HepG2 (cell line): ENCODE results near the gene IL36A. TPM values are rescaled to one million over a fixed set of nuclear protein-coding genes. Genes with fewer than 3 reads are reported as not detected.

Experiments
- ATAC-seq: fragments of 200-7000 bp; cut with Tn5 transposase; 3 replicates; pipeline ENCODE4 v1.9.1; 2020; ENCODE audit warnings: mild to moderate bottlenecking, moderate library complexity
- BruUV-seq: library from RNA; stranded (reverse); fragments of 400-500 nt; replicated peaks from 2 replicates; lab custom pipeline; 2021; lab: Mats Ljungman, UMichigan
- CTCF ChIA-PET: fragments of 300-600 bp; formaldehyde crosslinking; extraction: SDS; loops from one replicate; lab custom pipeline; 2021; ENCODE audit warnings: low total read pairs, inconsistent platforms, low intra/inter-chr PET ratio; lab: Yijun Ruan, JAX
- POLR2A ChIA-PET: fragments of 350-600 bp; sonication (Branson Sonifier 250); formaldehyde crosslinking; loops from one replicate; lab custom pipeline; 2020; ENCODE audit warnings: antibody characterized with exemption, inconsistent platforms; lab: Yijun Ruan, JAX
- DNase-seq: peaks from one replicate; pipeline ENCODE4 v3.0.0-alpha.2; 2015; ENCODE audit warnings: low spot score
- FAIRE-seq: peaks from 3 replicates; lab custom pipeline; 2011; peaks lifted over from hg19 to GRCh38; lab: Jason Lieb, UNC
- H2AFZ ChIP-seq: one replicate; pipeline ENCODE4 v1.6.1; 2011; ENCODE audit warnings: low read length, inconsistent platforms
- H3K27ac ChIP-seq: fragments of 300-600 bp; 3 replicates; pipeline ENCODE4 v1.8.0; 2011; ENCODE audit warnings: mixed run types, mild to moderate bottlenecking, mixed read lengths, low read length, inconsistent platforms; ENCODE audit not compliant: insufficient read depth; ENCODE audit errors: extremely low read length
- H3K27me3 ChIP-seq, 2 experiments: fragments of 200-600 bp in 1 of 2; 2 replicates in 1 of 2; 3 replicates in 1 of 2; pipeline versions ENCODE4 v1.6.0 to v1.8.0; 2011; ENCODE audit warnings: low read length in 2 of 2, mild to moderate bottlenecking in 2 of 2, moderate library complexity in 2 of 2, inconsistent platforms in 1 of 2; ENCODE audit not compliant: insufficient read depth in 2 of 2, control insufficient read depth in 1 of 2
- H3K36me3 ChIP-seq, 2 experiments: fragments of 200-600 bp in 1 of 2; replicated peaks in 1 of 2; 2 replicates in 1 of 2; 3 replicates in 1 of 2; pipeline versions ENCODE4 v1.5.1 to v1.8.0; 2011; ENCODE audit warnings: low read length in 2 of 2, inconsistent platforms in 1 of 2; ENCODE audit not compliant: insufficient read depth in 2 of 2, control insufficient read depth in 1 of 2
- H3K4me1 ChIP-seq: 2 replicates; pipeline ENCODE4 v1.5.1; 2012; ENCODE audit warnings: low read length, inconsistent platforms; ENCODE audit not compliant: insufficient read depth
- H3K4me2 ChIP-seq: 2 replicates; pipeline ENCODE4 v1.6.0; 2011; ENCODE audit warnings: low read depth, low read length, inconsistent platforms
- H3K4me3 ChIP-seq, 3 experiments: fragments of 200-600 bp in 1 of 3; sonication (generic), shearing (Covaris generic) in 1 of 3; replicated peaks in 1 of 3; 2 replicates each; pipeline ENCODE4 v1.5.1; 2011 to 2016; ENCODE audit warnings: low read length in 3 of 3, inconsistent platforms in 2 of 3, low read depth in 2 of 3, mild to moderate bottlenecking in 2 of 3, control low read depth in 1 of 3, mixed read lengths in 1 of 3; ENCODE audit not compliant: insufficient read depth in 1 of 3
- H3K79me2 ChIP-seq: one replicate; pipeline ENCODE4 v1.6.1; 2011; ENCODE audit warnings: low read length, inconsistent platforms; ENCODE audit not compliant: insufficient read depth
- H3K9ac ChIP-seq: 2 replicates; pipeline ENCODE4 v1.6.0; 2011; ENCODE audit warnings: mild to moderate bottlenecking, low read depth, low read length, inconsistent platforms; ENCODE audit not compliant: insufficient read depth
- H3K9me3 ChIP-seq: 2 replicates; pipeline ENCODE4 v1.5.1; 2012; ENCODE audit warnings: mild to moderate bottlenecking, low read length
- H4K20me1 ChIP-seq: 2 replicates; pipeline ENCODE4 v1.6.0; 2011; ENCODE audit warnings: inconsistent platforms, mild to moderate bottlenecking, low read length, moderate library complexity; ENCODE audit not compliant: insufficient read depth
- AGO2 ChIP-seq: fragments of 200-400 bp; formaldehyde crosslinking; optimal IDR thresholded peaks from 2 replicates; pipeline ENCODE3; 2017; ENCODE audit warnings: mild to moderate bottlenecking, low read depth, low read length, moderate library complexity
- CREB1 ChIP-seq, 2 experiments: fragments of 450-650 bp in 1 of 2; IDR thresholded peaks; 2 replicates each; pipeline ENCODE4 v1.6.1; 2016 to 2017; ENCODE audit warnings: control low read depth in 1 of 2, mild to moderate bottlenecking in 1 of 2, missing compliant biosample characterization in 1 of 2, missing genetic modification characterization in 1 of 2
- GTF3A ChIP-seq: sonication (generic); formaldehyde crosslinking; conservative IDR thresholded peaks from 2 replicates; pipeline ENCODE4 v1.4.0; 2020; ENCODE audit warnings: mild to moderate bottlenecking, missing genetic modification reagents
- NFE2 ChIP-seq: sonication (generic); formaldehyde crosslinking; IDR thresholded peaks from 2 replicates; pipeline ENCODE4 v1.4.0; 2020; ENCODE audit warnings: missing genetic modification reagents
- SP1 ChIP-seq, 2 experiments: fragments of 450-650 bp in 1 of 2; sonication (generic) in 1 of 2; formaldehyde crosslinking in 1 of 2; IDR thresholded peaks; 2 replicates each; pipeline versions ENCODE4 v1.4.0 to v1.6.1; 2016 to 2020; ENCODE audit warnings: missing genetic modification reagents in 1 of 2
- ZNF687 ChIP-seq: sonication (generic); formaldehyde crosslinking; IDR thresholded peaks from 2 replicates; pipeline ENCODE4 v1.5.1; 2020; ENCODE audit warnings: mild to moderate bottlenecking, missing genetic modification reagents, moderate library complexity
- WGBS: methylation state at CpG from one replicate; pipeline ENCODE4 v1.1.6; 2017; ENCODE audit warnings: low lambda C conversion rate; 5-methylcytosine and 5-hydroxymethylcytosine counted together
- in situ Hi-C: cut with HindIII; loops from 2 replicates; pipeline ENCODE4 v1.10.0; 2017; ENCODE audit warnings: low pct_unique_long_range_greater_than_20kb; ENCODE audit not compliant: extremely low pct_ligation_motif_present
- intact Hi-C: fragments of 100-400 bp; cut with micrococcal nuclease; formaldehyde crosslinking; loops from one replicate; pipeline ENCODE4 v1.10.0; 2022; ENCODE audit not compliant: unreplicated experiment
- polyA plus RNA-seq, 8 experiments: library from polyadenylated mRNA; depleted of rRNA in 3 of 8; stranded (reverse) in 7 of 8; unstranded in 1 of 8; fragments of >200 nt; fragmentation: Illumina TruSeq in 4 of 8; extraction: Trizol in 4 of 8; gene quantifications; 2 replicates each; pipeline versions ENCODE4 v1.2.1 to v1.2.3, GENCODE V29; 2011 to 2016; ENCODE audit warnings: low read depth in 4 of 8, missing spikeins in 1 of 8, mixed read lengths in 1 of 8; ENCODE audit not compliant: insufficient read depth in 1 of 8
- total RNA-seq, 5 experiments: library from RNA; depleted of rRNA; stranded (reverse); fragments of >200 nt; fragmentation: Illumina TruSeq; extraction: Trizol; gene quantifications; 2 replicates each; pipeline ENCODE4 v1.2.3, GENCODE V29; 2016; ENCODE audit warnings: low read depth in 1 of 5

The IL36A gene
- total and polyA plus RNA-seq, 2 of the 13 experiments (the other 11 are each of a cell fraction or from before 2014, with no cell fraction given) = not detected

- TF ChIP-seq NFE2 (CRISPR knock-in tag) (no peak), AGO2 (no peak), CREB1 (IDR thresholded peaks at IDR 0.05) (no peak), CREB1 (CRISPR knock-in tag; IDR thresholded peaks at IDR 0.05) (no peak), GTF3A (CRISPR knock-in tag) (no peak)
- TF ChIP-seq, all 625 proteins: peak for 0
- peaks cover 0 to 6% of the 10 kb centered on the region in 2 experiments; a peak in 1 of 5 replicates for H3K27me3 ChIP-seq
- DNase-seq (no peak), FAIRE-seq (no peak), ATAC-seq (no peak)
- no peak overlapping the region for H3K4me2 ChIP-seq
- BruUV-seq = no TSS peak
- WGBS = 72% methylated on average over 5 of the region's 5 CpGs
- no peak overlapping the region for H3K9ac ChIP-seq
- intact Hi-C loops (no loop called here), in situ Hi-C loops (no loop called here)
- CTCF ChIA-PET = no interaction called here
- no peak overlapping the region for H2AFZ ChIP-seq
- H4K20me1 ChIP-seq = no peaks in the 10 kb centered on the region
- no peaks in the 10 kb centered on the region for H3K79me2 ChIP-seq
- no peaks in the 10 kb centered on the region for H3K9me3 ChIP-seq
- H3K27ac ChIP-seq = no peak overlapping the region
- POLR2A ChIA-PET = no interaction called here
- no peaks in the 10 kb centered on the region for H3K4me1 ChIP-seq
- no peaks in the 10 kb centered on the region for H3K36me3 ChIP-seq
- H3K4me3 ChIP-seq = no peak overlapping the region
Observed at GRCh38 chr2:112985090-112985489, 20.2 kb upstream of the IL36A start.

GRCh38 chr2:112989611-112990010, 15.6 kb upstream of the IL36A start:
- ATAC-seq (no peak), FAIRE-seq (no peak), DNase-seq (no peak)
- H3K27me3 ChIP-seq = no peaks in the 10 kb centered on the region
- intact Hi-C loops = no loop called here
- no peaks in the 10 kb centered on the region for H3K79me2 ChIP-seq
- no peak overlapping the region for H3K4me2 ChIP-seq
- H2AFZ ChIP-seq = no peak overlapping the region
- H3K36me3 ChIP-seq = no peaks in the 10 kb centered on the region
- BruUV-seq = no TSS peak
- H3K9me3 ChIP-seq = no peaks in the 10 kb centered on the region
- in situ Hi-C loops = no loop called here
- WGBS = 10% methylated on average over 3 of the region's 3 CpGs
- H3K4me1 ChIP-seq = peaks cover 14% of the 10 kb centered on the region
- no peak overlapping the region for H3K9ac ChIP-seq
- ChIA-PET CTCF (no interaction called here), POLR2A (no interaction called here)
- no peaks in the 10 kb centered on the region for H4K20me1 ChIP-seq
- TF ChIP-seq SP1 (IDR thresholded peaks at IDR 0.05) = no peak
- no peak for TF ChIP-seq SP1 (CRISPR knock-in tag; IDR thresholded peaks at IDR 0.05)
- no peak for TF ChIP-seq ZNF687 (CRISPR knock-in tag)
- no peak overlapping the region for H3K27ac ChIP-seq
- no peak overlapping the region for H3K4me3 ChIP-seq
